MM.1S (cell line): ENCODE measurements around the gene LILRA1.
"Not testable (repeated sequence)": the region's sequence is repeated elsewhere in the genome, so short reads cannot be mapped to it uniquely, and the experiment has no call there.

Experiments
- DNase-seq: peaks from one replicate; pipeline ENCODE4 v3.0.0-alpha.2; 2015
- H2AFZ ChIP-seq: fragments of 300-600 bp; sonication (generic); 2 replicates; pipeline ENCODE4 v1.6.0; 2016; ENCODE audit warnings: antibody characterized with exemption, low read length
- H3F3A ChIP-seq: fragments of 300-600 bp; sonication (generic); 2 replicates; pipeline ENCODE4 v1.6.1; 2016; ENCODE audit warnings: mild to moderate bottlenecking, antibody characterized with exemption, low read length, moderate library complexity, mixed read lengths; ENCODE audit not compliant: insufficient read depth
- H3K27ac ChIP-seq: fragments of 300-600 bp; sonication (generic); 2 replicates; pipeline ENCODE4 v1.5.1; 2016; ENCODE audit warnings: mild to moderate bottlenecking, low read length
- H3K27me3 ChIP-seq: fragments of 300-600 bp; sonication (generic); replicated peaks from 2 replicates; pipeline ENCODE4 v1.6.0; 2016; ENCODE audit warnings: low read length; ENCODE audit not compliant: insufficient read depth
- H3K36me3 ChIP-seq: fragments of 300-600 bp; sonication (generic); replicated peaks from 2 replicates; pipeline ENCODE4 v1.6.1; 2016; ENCODE audit warnings: mild to moderate bottlenecking, low read length, mixed read lengths; ENCODE audit not compliant: insufficient read depth
- H3K4me1 ChIP-seq: fragments of 300-600 bp; sonication (generic); 2 replicates; pipeline ENCODE4 v1.6.1; 2016; ENCODE audit warnings: low read length, mixed read lengths
- H3K4me2 ChIP-seq: fragments of 300-600 bp; sonication (generic); 2 replicates; pipeline ENCODE4 v1.6.0; 2016; ENCODE audit warnings: low read depth, low read length
- H3K4me3 ChIP-seq: fragments of 300-600 bp; sonication (generic); 2 replicates; pipeline ENCODE4 v1.5.1; 2016; ENCODE audit warnings: low read length, mixed read lengths
- H3K79me2 ChIP-seq: fragments of 300-600 bp; sonication (generic); 2 replicates; pipeline ENCODE4 v1.6.1; 2016; ENCODE audit warnings: mixed run types, low read length, mixed read lengths
- H3K9ac ChIP-seq: fragments of 300-600 bp; sonication (generic); 2 replicates; pipeline ENCODE4 v1.6.1; 2016; ENCODE audit warnings: low read length, mixed read lengths
- H3K9me2 ChIP-seq: fragments of 300-600 bp; sonication (generic); replicated peaks from 2 replicates; pipeline ENCODE4 v1.6.1; 2016; ENCODE audit warnings: mild to moderate bottlenecking, low read length, mixed read lengths; ENCODE audit not compliant: insufficient read depth
- H3K9me3 ChIP-seq: fragments of 300-600 bp; sonication (generic); replicated peaks from 2 replicates; pipeline ENCODE4 v1.6.1; 2016; ENCODE audit warnings: mild to moderate bottlenecking, low read length, mixed read lengths; ENCODE audit not compliant: insufficient read depth
- H4K20me1 ChIP-seq: fragments of 300-600 bp; sonication (generic); 2 replicates; pipeline ENCODE4 v1.6.1; 2016; ENCODE audit warnings: mild to moderate bottlenecking, low read length, moderate library complexity, mixed read lengths; ENCODE audit not compliant: insufficient read depth
- EZH2 ChIP-seq: fragments of 300-600 bp; sonication (generic); optimal IDR thresholded peaks from 2 replicates; pipeline ENCODE3; 2017; ENCODE audit warnings: low read depth, mild to moderate bottlenecking, antibody characterized with exemption, low read length, mixed read lengths
- EZH2phosphoT487 ChIP-seq: fragments of 300-600 bp; sonication (generic); IDR thresholded peaks from 2 replicates; pipeline ENCODE4 v1.6.1; 2018; ENCODE audit warnings: antibody characterized with exemption, low read length
- TF ChIP-seq, protein P1 (sequence below): fragments of 300-600 bp; sonication (generic); IDR thresholded peaks from 2 replicates; pipeline ENCODE4 v1.5.1; 2016; ENCODE audit warnings: antibody characterized with exemption, low read length, mixed read lengths

LILRA1 gene

GRCh38 chr19:54626757-54627156, 33.3 kb downstream of the LILRA1 start:
- H3K9me2 ChIP-seq: no peaks in the 10 kb centered on the region
- no peaks in the 10 kb centered on the region for H3K9me3 ChIP-seq
- no peak overlapping the region for H3K4me2 ChIP-seq
- TF ChIP-seq EZH2 (no peak), EZH2phosphoT487 (no peak)
- TF ChIP-seq, protein P1, sequence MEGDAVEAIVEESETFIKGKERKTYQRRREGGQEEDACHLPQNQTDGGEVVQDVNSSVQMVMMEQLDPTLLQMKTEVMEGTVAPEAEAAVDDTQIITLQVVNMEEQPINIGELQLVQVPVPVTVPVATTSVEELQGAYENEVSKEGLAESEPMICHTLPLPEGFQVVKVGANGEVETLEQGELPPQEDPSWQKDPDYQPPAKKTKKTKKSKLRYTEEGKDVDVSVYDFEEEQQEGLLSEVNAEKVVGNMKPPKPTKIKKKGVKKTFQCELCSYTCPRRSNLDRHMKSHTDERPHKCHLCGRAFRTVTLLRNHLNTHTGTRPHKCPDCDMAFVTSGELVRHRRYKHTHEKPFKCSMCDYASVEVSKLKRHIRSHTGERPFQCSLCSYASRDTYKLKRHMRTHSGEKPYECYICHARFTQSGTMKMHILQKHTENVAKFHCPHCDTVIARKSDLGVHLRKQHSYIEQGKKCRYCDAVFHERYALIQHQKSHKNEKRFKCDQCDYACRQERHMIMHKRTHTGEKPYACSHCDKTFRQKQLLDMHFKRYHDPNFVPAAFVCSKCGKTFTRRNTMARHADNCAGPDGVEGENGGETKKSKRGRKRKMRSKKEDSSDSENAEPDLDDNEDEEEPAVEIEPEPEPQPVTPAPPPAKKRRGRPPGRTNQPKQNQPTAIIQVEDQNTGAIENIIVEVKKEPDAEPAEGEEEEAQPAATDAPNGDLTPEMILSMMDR: no peak
- H3K4me3 ChIP-seq: no peak overlapping the region
- H3K27me3 ChIP-seq: peaks cover 79% of the 10 kb centered on the region
- H2AFZ ChIP-seq: no peak overlapping the region
- no peaks in the 10 kb centered on the region for H3F3A ChIP-seq
- DNase-seq: no peak
- H3K27ac ChIP-seq: no peak overlapping the region
- H3K36me3 ChIP-seq: no peaks in the 10 kb centered on the region
- H3K79me2 ChIP-seq: no peaks in the 10 kb centered on the region
- H3K9ac ChIP-seq: no peak overlapping the region
- no peaks in the 10 kb centered on the region for H4K20me1 ChIP-seq
- H3K4me1 ChIP-seq: no peaks in the 10 kb centered on the region

DNA sequence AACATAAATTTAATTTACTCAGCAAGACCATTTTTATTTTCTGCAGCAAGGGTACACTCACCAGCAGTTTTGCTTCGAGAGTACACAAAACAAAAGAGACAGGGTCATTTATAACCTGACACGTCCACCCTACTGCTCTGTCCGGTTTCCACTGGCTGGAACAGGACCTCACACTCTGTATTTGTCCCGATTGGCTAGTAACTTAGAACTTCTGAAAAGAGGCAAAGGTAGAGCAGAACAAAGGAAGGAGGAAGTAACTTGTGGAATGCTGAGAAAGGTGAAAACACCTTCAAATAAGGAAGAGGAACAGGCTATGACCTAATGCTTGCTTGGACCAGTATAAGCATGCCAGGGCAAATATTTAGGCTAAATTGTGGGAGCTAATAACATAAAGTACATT, 34.5 kb downstream of the LILRA1 start:
- H4K20me1 ChIP-seq, H3K9me2 ChIP-seq, H3K9me3 ChIP-seq, H2AFZ ChIP-seq, H3K4me2 ChIP-seq, H3K4me1 ChIP-seq, H3K79me2 ChIP-seq, H3F3A ChIP-seq, H3K36me3 ChIP-seq, H3K27ac ChIP-seq, H3K9ac ChIP-seq, DNase-seq, H3K4me3 ChIP-seq: not testable (repeated sequence)
- peaks cover 79% of the 10 kb centered on the region for H3K27me3 ChIP-seq

DNA sequence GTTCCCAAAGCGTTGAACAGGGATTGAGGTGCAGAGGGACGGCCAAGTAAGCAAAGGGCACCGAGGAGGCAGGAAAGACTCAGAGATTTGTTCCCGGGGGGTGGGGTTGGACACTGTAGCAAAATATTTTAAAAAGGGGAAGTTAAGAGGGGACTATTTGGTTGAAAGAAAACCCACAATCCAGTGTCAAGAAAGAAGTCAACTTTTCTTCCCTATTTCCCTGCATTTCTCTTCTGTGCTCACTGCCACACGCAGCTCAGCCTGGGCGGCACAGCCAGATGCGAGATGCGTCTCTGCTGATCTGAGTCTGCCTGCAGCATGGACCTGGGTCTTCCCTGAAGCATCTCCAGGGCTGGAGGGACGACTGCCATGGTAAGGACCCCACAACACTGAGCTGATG, 36.8 kb downstream of the LILRA1 start, which contains the start of gene LILRB1:
LILRB1 (plus strand) TSS at position 223 of the 400 bp plus-strand sequence. CDS start 590 bp downstream, outside the sequence.
- H3K79me2 ChIP-seq, H3K4me1 ChIP-seq, H3K4me2 ChIP-seq, H3K36me3 ChIP-seq, DNase-seq, H3F3A ChIP-seq, H4K20me1 ChIP-seq, H3K9ac ChIP-seq, H3K27ac ChIP-seq, H3K9me3 ChIP-seq, H2AFZ ChIP-seq, H3K9me2 ChIP-seq, H3K4me3 ChIP-seq: not testable (repeated sequence)
- H3K27me3 ChIP-seq: peaks cover 79% of the 10 kb centered on the region

GRCh38 chr19:54630782-54631181, 37.4 kb downstream of the LILRA1 start:
- no peaks in the 10 kb centered on the region for H3K79me2 ChIP-seq
- no peak overlapping the region for H3K4me2 ChIP-seq
- no peaks in the 10 kb centered on the region for H3F3A ChIP-seq
- DNase-seq: no peak
- peaks cover 80% of the 10 kb centered on the region for H3K27me3 ChIP-seq
- no peak overlapping the region for H2AFZ ChIP-seq
- no peak overlapping the region for H3K9ac ChIP-seq
- no peaks in the 10 kb centered on the region for H3K36me3 ChIP-seq
- H3K4me1 ChIP-seq: no peaks in the 10 kb centered on the region
- H3K4me3 ChIP-seq: no peak overlapping the region
- no peaks in the 10 kb centered on the region for H3K9me2 ChIP-seq
- TF ChIP-seq EZH2 (no peak), EZH2phosphoT487 (no peak)
- TF ChIP-seq, protein P1: no peak
- H4K20me1 ChIP-seq: no peaks in the 10 kb centered on the region
- H3K9me3 ChIP-seq: no peaks in the 10 kb centered on the region
- no peak overlapping the region for H3K27ac ChIP-seq

GRCh38 chr19:54631489-54632337, 38.3 kb downstream of the LILRA1 start:
- not testable (repeated sequence) for H3K9me2 ChIP-seq, H3K4me2 ChIP-seq, H2AFZ ChIP-seq, H3K79me2 ChIP-seq, H3F3A ChIP-seq, H3K4me3 ChIP-seq, H3K27ac ChIP-seq, DNase-seq, H4K20me1 ChIP-seq, H3K36me3 ChIP-seq, H3K4me1 ChIP-seq, H3K9me3 ChIP-seq, H3K9ac ChIP-seq
- H3K27me3 ChIP-seq: peaks cover 78% of the 10 kb centered on the region

- H3K9ac ChIP-seq, H3K36me3 ChIP-seq, H3K9me2 ChIP-seq, H4K20me1 ChIP-seq, H3F3A ChIP-seq, H3K79me2 ChIP-seq, H3K4me3 ChIP-seq, H3K9me3 ChIP-seq, DNase-seq, H3K4me1 ChIP-seq, H2AFZ ChIP-seq, H3K4me2 ChIP-seq, H3K27ac ChIP-seq: not testable (repeated sequence)
- peaks cover 78% of the 10 kb centered on the region for H3K27me3 ChIP-seq
These were observed 39.1 kb downstream of the LILRA1 start for GRCh38 chr19:54632517-54632916.
